ENCODE data around the gene STX16.

STX16 gene

DNA sequence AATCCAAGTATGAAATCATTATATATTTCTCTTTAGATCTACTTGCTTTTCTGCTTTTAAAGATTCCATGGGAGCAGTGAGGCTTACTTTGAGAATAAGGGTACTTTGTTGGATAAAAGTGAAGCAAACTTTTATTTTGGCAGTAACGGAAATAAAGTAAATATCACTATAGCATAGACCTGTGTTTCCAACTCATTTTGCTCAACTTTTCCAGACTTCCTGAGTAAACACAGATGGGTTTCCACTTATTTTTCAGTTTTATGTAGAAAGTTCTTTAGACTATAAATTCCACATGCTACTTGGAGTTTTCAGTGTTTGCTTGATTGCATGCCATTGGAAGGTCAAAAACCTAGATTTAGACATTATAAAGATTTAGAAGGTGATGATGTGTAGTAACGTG, 6.2 kb downstream of the STX16 start:
- TF ChIP-seq POLR2AphosphoS5 (IDR thresholded peaks at IDR 0.05; ENCODE audit: low read depth, low read length) (no peak), REST (IDR thresholded peaks at IDR 0.05; ENCODE audit: insufficient read depth in 1 of 2, low read depth in 2 of 2, low read length in 2 of 2) (no peak), FOXP2 (optimal IDR thresholded peaks at IDR 0.05; ENCODE audit: borderline replicate concordance, extremely low read depth, extremely low read length, insufficient read depth) (no peak), SIN3A (IDR thresholded peaks at IDR 0.05; ENCODE audit: borderline replicate concordance, insufficient read depth, low read length) (no peak), TAF1 (IDR thresholded peaks at IDR 0.05; ENCODE audit: borderline replicate concordance, insufficient read depth, low read length) (no peak)

- TF ChIP-seq REST (IDR thresholded peaks at IDR 0.05; ENCODE audit: insufficient read depth in 1 of 2, low read depth in 2 of 2, low read length in 2 of 2) (no peak), SIN3A (IDR thresholded peaks at IDR 0.05; ENCODE audit: borderline replicate concordance, insufficient read depth, low read length) (no peak), FOXP2 (optimal IDR thresholded peaks at IDR 0.05; ENCODE audit: borderline replicate concordance, extremely low read depth, extremely low read length, insufficient read depth) (no peak), TAF1 (IDR thresholded peaks at IDR 0.05; ENCODE audit: borderline replicate concordance, insufficient read depth, low read length) (no peak), POLR2AphosphoS5 (IDR thresholded peaks at IDR 0.05; ENCODE audit: low read depth, low read length) (no peak)
Measured at GRCh38 chr20:58657986-58658385, 6.9 kb downstream of the STX16 start.

DNA sequence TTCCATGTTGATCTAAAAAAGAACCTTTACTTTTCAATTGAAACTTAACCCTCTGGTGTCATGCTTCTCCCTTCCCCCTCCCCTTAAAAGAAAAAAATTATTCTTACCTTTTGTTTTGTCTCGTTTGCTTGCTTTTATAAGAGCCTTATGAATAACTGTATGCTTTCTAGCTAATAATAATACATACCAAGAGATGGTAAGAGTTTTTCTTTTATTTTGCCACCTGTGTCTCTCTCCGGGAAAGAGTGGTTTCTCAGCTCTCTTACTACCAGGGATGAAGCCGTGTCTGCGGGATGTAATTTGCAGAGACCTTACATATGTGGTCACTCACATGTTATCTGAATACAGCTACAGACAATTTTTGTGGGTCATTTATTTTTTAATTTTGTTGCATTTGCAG, 7.7 kb downstream of the STX16 start:
- TF ChIP-seq POLR2AphosphoS5 (IDR thresholded peaks at IDR 0.05; ENCODE audit: low read depth, low read length) (no peak), SIN3A (IDR thresholded peaks at IDR 0.05; ENCODE audit: borderline replicate concordance, insufficient read depth, low read length) (no peak), TAF1 (IDR thresholded peaks at IDR 0.05; ENCODE audit: borderline replicate concordance, insufficient read depth, low read length) (no peak), REST (IDR thresholded peaks at IDR 0.05; ENCODE audit: insufficient read depth in 1 of 2, low read depth in 2 of 2, low read length in 2 of 2) (no peak), FOXP2 (optimal IDR thresholded peaks at IDR 0.05; ENCODE audit: borderline replicate concordance, extremely low read depth, extremely low read length, insufficient read depth) (no peak)

DNA sequence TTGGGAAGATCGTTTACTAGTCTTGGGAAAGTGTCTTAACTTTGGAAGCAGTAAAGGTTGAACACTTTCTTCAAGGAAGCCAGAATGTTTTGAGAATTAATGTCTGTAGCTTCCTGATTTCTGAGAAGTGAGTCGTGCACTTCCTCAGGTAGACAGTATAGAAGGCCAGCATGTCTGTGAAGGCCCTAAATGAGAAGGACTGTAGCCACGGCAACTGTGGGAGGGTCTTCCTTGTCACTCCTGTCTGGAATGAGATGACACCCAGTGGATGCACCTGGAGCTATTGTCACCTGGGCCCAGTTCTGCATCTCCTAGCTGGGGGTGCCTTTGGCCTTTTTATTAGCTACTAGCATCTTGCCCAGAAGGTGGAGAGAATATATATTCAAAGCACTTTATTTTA, 8.8 kb downstream of the STX16 start:
- TF ChIP-seq REST (IDR thresholded peaks at IDR 0.05; ENCODE audit: insufficient read depth in 1 of 2, low read depth in 2 of 2, low read length in 2 of 2) (no peak), POLR2AphosphoS5 (IDR thresholded peaks at IDR 0.05; ENCODE audit: low read depth, low read length) (no peak), FOXP2 (optimal IDR thresholded peaks at IDR 0.05; ENCODE audit: borderline replicate concordance, extremely low read depth, extremely low read length, insufficient read depth) (no peak), SIN3A (IDR thresholded peaks at IDR 0.05; ENCODE audit: borderline replicate concordance, insufficient read depth, low read length) (no peak), TAF1 (IDR thresholded peaks at IDR 0.05; ENCODE audit: borderline replicate concordance, insufficient read depth, low read length) (no peak)

All from PFSK-1 (cell line).